Measurements from ENCODE around the gene CCDC28B.

DNA sequence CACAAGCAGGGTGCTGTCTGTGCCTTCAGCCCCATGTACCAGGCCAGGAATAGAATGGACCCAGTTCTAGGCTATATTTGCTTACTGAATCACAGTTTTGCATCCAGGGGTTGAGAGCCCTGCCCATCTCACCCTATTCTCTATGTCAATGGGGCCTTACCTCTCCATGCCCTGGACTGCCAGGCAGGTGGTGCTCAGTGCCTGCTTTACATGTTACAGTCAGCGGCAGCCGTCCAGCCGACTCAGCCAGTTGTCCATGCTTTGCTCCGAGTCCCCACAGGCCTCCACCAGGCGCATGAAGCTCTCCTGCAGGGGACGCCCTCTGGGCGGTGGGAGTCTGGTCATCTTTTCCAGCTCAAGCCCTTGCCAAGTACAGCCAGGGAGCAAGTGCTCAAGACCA, 34.4 kb downstream of the CCDC28B start:
- TF ChIP-seq FOXM1 (IDR thresholded peaks at IDR 0.05; ENCODE audit: borderline replicate concordance) (no peak), L3MBTL2 (conservative IDR thresholded peaks at IDR 0.05) (no peak), HDGF (IDR thresholded peaks at IDR 0.05; ENCODE audit: borderline replicate concordance) (no peak), SUZ12 (IDR thresholded peaks at IDR 0.05) (no peak), BHLHE40 (IDR thresholded peaks at IDR 0.05; ENCODE audit: borderline replicate concordance) (no peak), TARDBP (IDR thresholded peaks at IDR 0.05) (no peak)
